ENCODE measurements around the gene TNFSF8. TPM values are rescaled to one million over a fixed set of nuclear protein-coding genes. Genes with fewer than 3 reads are reported as not detected.

Gene TNFSF8
- total RNA-seq, 1 donor from 2014 or later, result not detected

- no peaks in the 10 kb centered on the region for H3K36me3 ChIP-seq (ENCODE audit: control insufficient read depth, insufficient read depth, low read length)
- H3K4me3 ChIP-seq (ENCODE audit: low read depth, low read length), result no peak overlapping the region
- TF ChIP-seq CTCF (IDR thresholded peaks at IDR 0.05; ENCODE audit: insufficient read depth, low read length, poor library complexity, severe bottlenecking), result no peak
- H3K27me3 ChIP-seq (ENCODE audit: control insufficient read depth, insufficient read depth, low read length), result no peaks in the 10 kb centered on the region
- no peak for DNase-seq (ENCODE audit: low read depth)
Measured at GRCh38 chr9:114965564-114965963, 35.2 kb upstream of the TNFSF8 start.

GRCh38 chr9:114962809-114963208 is 32.4 kb upstream of the TNFSF8 start:
- no peaks in the 10 kb centered on the region for H3K36me3 ChIP-seq (ENCODE audit: control insufficient read depth, insufficient read depth, low read length)
- no peaks in the 10 kb centered on the region for H3K27me3 ChIP-seq (ENCODE audit: control insufficient read depth, insufficient read depth, low read length)
- no peak overlapping the region for H3K4me3 ChIP-seq (ENCODE audit: low read depth, low read length)
- DNase-seq (ENCODE audit: low read depth), result no peak
- TF ChIP-seq CTCF (IDR thresholded peaks at IDR 0.05; ENCODE audit: insufficient read depth, low read length, poor library complexity, severe bottlenecking), result no peak

GRCh38 chr9:114960276-114960675 is 29.9 kb upstream of the TNFSF8 start:
- TF ChIP-seq CTCF (IDR thresholded peaks at IDR 0.05; ENCODE audit: insufficient read depth, low read length, poor library complexity, severe bottlenecking), result no peak
- no peak for DNase-seq (ENCODE audit: low read depth)
- Histone ChIP-seq H3K36me3 (ENCODE audit: control insufficient read depth, insufficient read depth, low read length) (no peaks in the 10 kb centered on the region), H3K4me3 (ENCODE audit: low read depth, low read length) (no peak overlapping the region), H3K27me3 (ENCODE audit: control insufficient read depth, insufficient read depth, low read length) (no peaks in the 10 kb centered on the region)

- TF ChIP-seq CTCF (IDR thresholded peaks at IDR 0.05; ENCODE audit: insufficient read depth, low read length, poor library complexity, severe bottlenecking), result no peak
- Histone ChIP-seq H3K4me3 (ENCODE audit: low read depth, low read length) (no peak overlapping the region), H3K27me3 (ENCODE audit: control insufficient read depth, insufficient read depth, low read length) (no peaks in the 10 kb centered on the region), H3K36me3 (ENCODE audit: control insufficient read depth, insufficient read depth, low read length) (no peaks in the 10 kb centered on the region)
- DNase-seq (ENCODE audit: low read depth), result no peak
Measured at GRCh38 chr9:114958844-114959235, 28.4 kb upstream of the TNFSF8 start.

- no peak for DNase-seq (ENCODE audit: low read depth)
- Histone ChIP-seq H3K4me3 (ENCODE audit: low read depth, low read length) (no peak overlapping the region), H3K27me3 (ENCODE audit: control insufficient read depth, insufficient read depth, low read length) (no peaks in the 10 kb centered on the region), H3K36me3 (ENCODE audit: control insufficient read depth, insufficient read depth, low read length) (no peaks in the 10 kb centered on the region)
- no peak for TF ChIP-seq CTCF (IDR thresholded peaks at IDR 0.05; ENCODE audit: insufficient read depth, low read length, poor library complexity, severe bottlenecking)
Measured at GRCh38 chr9:114958021-114958843, 27.8 kb upstream of the TNFSF8 start.

- DNase-seq (ENCODE audit: low read depth), result no peak
- H3K27me3 ChIP-seq (ENCODE audit: control insufficient read depth, insufficient read depth, low read length), result no peaks in the 10 kb centered on the region
- TF ChIP-seq CTCF (IDR thresholded peaks at IDR 0.05; ENCODE audit: insufficient read depth, low read length, poor library complexity, severe bottlenecking), result no peak
- H3K36me3 ChIP-seq (ENCODE audit: control insufficient read depth, insufficient read depth, low read length), result no peaks in the 10 kb centered on the region
- no peak overlapping the region for H3K4me3 ChIP-seq (ENCODE audit: low read depth, low read length)
Measured at GRCh38 chr9:114957558-114957957, 27.2 kb upstream of the TNFSF8 start.
